Karpas-422 (cell line): ENCODE data around the gene CHAT. TPM values are rescaled to one million over a fixed set of nuclear protein-coding genes. Genes with fewer than 3 reads are reported as not detected.

ENCODE experiments used
- DNase-seq: peaks from one replicate; pipeline ENCODE4 v3.0.0-alpha.2; 2015
- H2AFZ ChIP-seq: fragments of 200-600 bp; sonication (generic); 2 replicates; pipeline ENCODE4 v1.6.1; 2014; ENCODE audit warnings: antibody characterized with exemption, low read length, mixed read lengths
- H3K27ac ChIP-seq: fragments of 200-600 bp; sonication (generic); 2 replicates; pipeline ENCODE4 v1.5.1; 2014; ENCODE audit warnings: mild to moderate bottlenecking, low read length, moderate library complexity
- H3K27me3 ChIP-seq: fragments of 200-600 bp; sonication (generic); 2 replicates; pipeline ENCODE4 v1.6.1; 2014; ENCODE audit warnings: low read length, mixed read lengths
- H3K36me3 ChIP-seq: fragments of 200-600 bp; sonication (generic); 2 replicates; pipeline ENCODE4 v1.6.1; 2014; ENCODE audit warnings: low read length, mixed read lengths; ENCODE audit not compliant: insufficient read depth
- H3K4me1 ChIP-seq: fragments of 200-600 bp; sonication (generic); 2 replicates; pipeline ENCODE4 v1.6.1; 2014; ENCODE audit warnings: mild to moderate bottlenecking, low read length, mixed read lengths
- H3K4me2 ChIP-seq: fragments of 200-600 bp; sonication (generic); 2 replicates; pipeline ENCODE4 v1.6.1; 2014; ENCODE audit warnings: low read length, low read depth, mild to moderate bottlenecking; ENCODE audit not compliant: poor library complexity, severe bottlenecking
- H3K4me3 ChIP-seq: fragments of 200-600 bp; sonication (generic); 2 replicates; pipeline ENCODE4 v1.5.1; 2014; ENCODE audit warnings: mild to moderate bottlenecking, antibody characterized with exemption, low read length, mixed read lengths
- H3K79me2 ChIP-seq: fragments of 200-600 bp; sonication (generic); 2 replicates; pipeline ENCODE4 v1.6.1; 2014; ENCODE audit warnings: mild to moderate bottlenecking, low read length, mixed read lengths
- H3K9ac ChIP-seq: fragments of 200-600 bp; sonication (generic); 2 replicates; pipeline ENCODE4 v1.6.0; 2014; ENCODE audit warnings: low read length
- H3K9me2 ChIP-seq: fragments of 200-600 bp; sonication (generic), shearing (Covaris generic); replicated peaks from 2 replicates; pipeline ENCODE4 v1.6.0; 2014; ENCODE audit warnings: mild to moderate bottlenecking, low read length, moderate library complexity; ENCODE audit not compliant: insufficient read depth
- H3K9me3 ChIP-seq: fragments of 300-700, 200-600 bp; sonication (generic); 2 replicates; pipeline ENCODE4 v1.6.1; 2014; ENCODE audit warnings: low read length, mixed read lengths
- H4K20me1 ChIP-seq: fragments of 200-600 bp; sonication (generic); 2 replicates; pipeline ENCODE4 v1.6.1; 2014; ENCODE audit warnings: mild to moderate bottlenecking, antibody characterized with exemption, low read length, low read depth; ENCODE audit not compliant: insufficient read depth
- total RNA-seq: library from RNA; depleted of rRNA; stranded (reverse); fragments of >200 nt; shearing (Covaris generic); gene quantifications from 2 replicates; pipeline ENCODE4 v1.2.3, GENCODE V29; 2014; ENCODE audit warnings: low replicate concordance

Gene CHAT
- total RNA-seq, 1 experiment from 2014 or later = not detected

- no peak overlapping the region for H2AFZ ChIP-seq
- no peak for DNase-seq
- H3K27ac ChIP-seq = no peak overlapping the region
- H3K27me3 ChIP-seq = no peaks in the 10 kb centered on the region
- H3K36me3 ChIP-seq = no peaks in the 10 kb centered on the region
- no peak overlapping the region for H3K4me2 ChIP-seq
- no peaks in the 10 kb centered on the region for H4K20me1 ChIP-seq
- peaks cover 4% of the 10 kb centered on the region; the same call in 1 of the 2 replicates for H3K9me3 ChIP-seq
- H3K9me2 ChIP-seq = no peaks in the 10 kb centered on the region
- no peak overlapping the region for H3K4me3 ChIP-seq
- no peak overlapping the region for H3K9ac ChIP-seq
- H3K79me2 ChIP-seq = no peaks in the 10 kb centered on the region
- H3K4me1 ChIP-seq = peaks cover 14% of the 10 kb centered on the region
Observed at GRCh38 chr10:49654036-49654693, 40.3 kb downstream of the CHAT start.

GRCh38 chr10:49655099-49655498 is 41.3 kb downstream of the CHAT start:
- no peak for DNase-seq
- no peak overlapping the region for H2AFZ ChIP-seq
- H3K27ac ChIP-seq = no peak overlapping the region
- H3K36me3 ChIP-seq = no peaks in the 10 kb centered on the region
- H3K4me2 ChIP-seq = no peak overlapping the region
- no peaks in the 10 kb centered on the region for H4K20me1 ChIP-seq
- no peak overlapping the region for H3K9ac ChIP-seq
- H3K9me2 ChIP-seq = no peaks in the 10 kb centered on the region
- H3K4me1 ChIP-seq = peaks cover 4% of the 10 kb centered on the region
- H3K79me2 ChIP-seq = no peaks in the 10 kb centered on the region
- peaks cover 4% of the 10 kb centered on the region; the same call in 1 of the 2 replicates for H3K9me3 ChIP-seq
- H3K4me3 ChIP-seq = no peak overlapping the region
- H3K27me3 ChIP-seq = no peaks in the 10 kb centered on the region

DNA sequence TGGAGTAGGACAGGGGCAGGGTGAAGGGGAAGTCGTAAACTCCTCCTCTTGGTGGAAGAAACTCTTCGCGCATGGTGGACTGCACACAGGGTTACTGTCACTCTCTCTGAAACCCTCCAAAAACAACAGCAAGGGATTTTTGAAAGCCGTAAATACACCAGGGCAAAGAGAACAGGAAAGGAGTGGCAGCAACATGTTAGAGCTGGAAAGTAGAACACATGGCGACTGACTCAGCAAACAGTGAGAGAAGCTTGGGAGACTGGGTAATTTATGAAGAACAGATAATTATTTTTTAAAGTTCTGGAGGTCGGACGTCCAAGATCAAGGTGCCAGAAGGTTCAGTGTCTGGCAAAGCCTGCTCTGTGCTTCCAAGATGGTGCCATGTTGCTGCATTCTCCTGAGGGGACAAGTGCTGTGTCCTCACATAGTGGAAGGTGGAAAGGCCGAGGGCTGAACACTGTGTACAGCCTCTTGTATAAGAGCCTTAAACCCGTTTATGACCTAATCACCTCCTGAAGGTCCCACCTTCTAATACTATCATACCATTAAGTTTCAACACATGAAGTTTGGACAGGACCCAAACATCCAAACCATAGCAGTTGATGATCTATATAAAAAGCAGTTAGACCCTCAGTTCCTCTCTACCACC is 43.1 kb downstream of the CHAT start:
- no peak overlapping the region for H3K4me2 ChIP-seq
- no peaks in the 10 kb centered on the region for H3K9me2 ChIP-seq
- H3K27me3 ChIP-seq = no peaks in the 10 kb centered on the region
- no peak overlapping the region for H3K4me3 ChIP-seq
- no peak overlapping the region for H3K9ac ChIP-seq
- no peaks in the 10 kb centered on the region for H3K4me1 ChIP-seq
- H3K27ac ChIP-seq = no peak overlapping the region
- H4K20me1 ChIP-seq = no peaks in the 10 kb centered on the region
- H2AFZ ChIP-seq = no peak overlapping the region
- no peaks in the 10 kb centered on the region for H3K79me2 ChIP-seq
- DNase-seq = no peak
- peaks cover 4% of the 10 kb centered on the region; the same call in 1 of the 2 replicates for H3K9me3 ChIP-seq
- H3K36me3 ChIP-seq = no peaks in the 10 kb centered on the region

- no peak overlapping the region for H3K9ac ChIP-seq
- H3K36me3 ChIP-seq = no peaks in the 10 kb centered on the region
- H3K4me2 ChIP-seq = no peak overlapping the region
- H3K9me2 ChIP-seq = no peaks in the 10 kb centered on the region
- no peaks in the 10 kb centered on the region for H4K20me1 ChIP-seq
- H2AFZ ChIP-seq = no peak overlapping the region
- peaks cover 4% of the 10 kb centered on the region; the same call in 1 of the 2 replicates for H3K9me3 ChIP-seq
- no peaks in the 10 kb centered on the region for H3K79me2 ChIP-seq
- no peak overlapping the region for H3K27ac ChIP-seq
- H3K4me3 ChIP-seq = no peak overlapping the region
- H3K27me3 ChIP-seq = no peaks in the 10 kb centered on the region
- DNase-seq = no peak
- no peaks in the 10 kb centered on the region for H3K4me1 ChIP-seq
Observed at GRCh38 chr10:49657606-49658005, 43.8 kb downstream of the CHAT start.

GRCh38 chr10:49661140-49661856 is 47.5 kb downstream of the CHAT start:
- no peak overlapping the region for H3K4me3 ChIP-seq
- H3K79me2 ChIP-seq = no peaks in the 10 kb centered on the region
- H3K9me2 ChIP-seq = no peaks in the 10 kb centered on the region
- no peaks in the 10 kb centered on the region for H4K20me1 ChIP-seq
- no peak for DNase-seq
- peaks cover 4% of the 10 kb centered on the region; the same call in 1 of the 2 replicates for H3K9me3 ChIP-seq
- H3K9ac ChIP-seq = no peak overlapping the region
- no peaks in the 10 kb centered on the region for H3K27me3 ChIP-seq
- no peak overlapping the region for H3K27ac ChIP-seq
- H3K4me2 ChIP-seq = no peak overlapping the region
- no peaks in the 10 kb centered on the region for H3K36me3 ChIP-seq
- H2AFZ ChIP-seq = no peak overlapping the region
- H3K4me1 ChIP-seq = no peaks in the 10 kb centered on the region

DNA sequence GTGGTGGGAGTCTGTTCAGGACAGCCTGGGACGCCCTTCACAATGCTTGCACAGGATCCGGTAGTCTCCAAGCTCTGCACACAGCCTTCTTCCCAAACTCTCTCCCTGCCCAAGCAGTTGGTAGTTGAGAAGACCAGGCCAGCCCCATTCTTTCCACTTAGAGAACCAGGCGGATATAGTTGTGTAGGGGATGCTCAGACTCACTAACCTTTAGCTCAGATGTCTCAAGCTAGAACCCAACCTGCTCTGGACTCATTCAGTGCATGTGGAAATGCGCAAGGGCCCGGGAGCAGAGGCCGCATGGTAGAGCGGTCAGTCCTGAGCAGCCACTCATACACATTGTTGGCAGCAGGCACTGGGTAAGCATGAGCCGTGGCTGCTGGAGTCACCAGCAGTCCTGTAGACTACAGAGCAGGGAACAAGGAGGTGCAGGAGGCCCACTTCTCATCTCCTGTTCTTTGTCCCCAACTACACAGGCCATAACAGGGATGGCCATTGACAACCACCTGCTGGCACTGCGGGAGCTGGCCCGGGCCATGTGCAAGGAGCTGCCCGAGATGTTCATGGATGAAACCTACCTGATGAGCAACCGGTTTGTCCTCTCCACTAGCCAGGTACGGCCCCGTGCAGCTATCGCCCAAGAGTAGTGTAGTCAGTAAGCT is 48.5 kb downstream of the CHAT start:
- Histone ChIP-seq H2AFZ (no peak overlapping the region), H3K4me1 (no peaks in the 10 kb centered on the region), H3K36me3 (no peaks in the 10 kb centered on the region), H3K4me2 (no peak overlapping the region), H3K9me3 (peaks cover 4% of the 10 kb centered on the region; the same call in 1 of the 2 replicates), H3K27me3 (no peaks in the 10 kb centered on the region), H3K27ac (no peak overlapping the region), H4K20me1 (no peaks in the 10 kb centered on the region), H3K9ac (no peak overlapping the region), H3K9me2 (no peaks in the 10 kb centered on the region), H3K79me2 (no peaks in the 10 kb centered on the region), H3K4me3 (no peak overlapping the region)
- DNase-seq = no peak

GRCh38 chr10:49663596-49663995 is 49.8 kb downstream of the CHAT start:
- H3K36me3 ChIP-seq = no peaks in the 10 kb centered on the region
- no peak overlapping the region for H2AFZ ChIP-seq
- no peaks in the 10 kb centered on the region for H3K9me2 ChIP-seq
- H3K9ac ChIP-seq = no peak overlapping the region
- no peak overlapping the region for H3K4me3 ChIP-seq
- no peaks in the 10 kb centered on the region for H3K27me3 ChIP-seq
- no peaks in the 10 kb centered on the region for H4K20me1 ChIP-seq
- H3K4me1 ChIP-seq = no peaks in the 10 kb centered on the region
- H3K9me3 ChIP-seq = peaks cover 4% of the 10 kb centered on the region; the same call in 1 of the 2 replicates
- no peak overlapping the region for H3K27ac ChIP-seq
- no peak overlapping the region for H3K4me2 ChIP-seq
- no peak for DNase-seq
- H3K79me2 ChIP-seq = no peaks in the 10 kb centered on the region
